ENCODE data around the gene CLIP1.
"Not testable (repeated sequence)": the region's sequence is repeated elsewhere in the genome, so short reads cannot be mapped to it uniquely, and the experiment has no call there.

- TF ChIP-seq, protein P1, sequence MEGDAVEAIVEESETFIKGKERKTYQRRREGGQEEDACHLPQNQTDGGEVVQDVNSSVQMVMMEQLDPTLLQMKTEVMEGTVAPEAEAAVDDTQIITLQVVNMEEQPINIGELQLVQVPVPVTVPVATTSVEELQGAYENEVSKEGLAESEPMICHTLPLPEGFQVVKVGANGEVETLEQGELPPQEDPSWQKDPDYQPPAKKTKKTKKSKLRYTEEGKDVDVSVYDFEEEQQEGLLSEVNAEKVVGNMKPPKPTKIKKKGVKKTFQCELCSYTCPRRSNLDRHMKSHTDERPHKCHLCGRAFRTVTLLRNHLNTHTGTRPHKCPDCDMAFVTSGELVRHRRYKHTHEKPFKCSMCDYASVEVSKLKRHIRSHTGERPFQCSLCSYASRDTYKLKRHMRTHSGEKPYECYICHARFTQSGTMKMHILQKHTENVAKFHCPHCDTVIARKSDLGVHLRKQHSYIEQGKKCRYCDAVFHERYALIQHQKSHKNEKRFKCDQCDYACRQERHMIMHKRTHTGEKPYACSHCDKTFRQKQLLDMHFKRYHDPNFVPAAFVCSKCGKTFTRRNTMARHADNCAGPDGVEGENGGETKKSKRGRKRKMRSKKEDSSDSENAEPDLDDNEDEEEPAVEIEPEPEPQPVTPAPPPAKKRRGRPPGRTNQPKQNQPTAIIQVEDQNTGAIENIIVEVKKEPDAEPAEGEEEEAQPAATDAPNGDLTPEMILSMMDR (IDR thresholded peaks at IDR 0.05; ENCODE audit: low read depth, low read length, poor library complexity, severe bottlenecking), result not testable (repeated sequence)
- not testable (repeated sequence) for TF ChIP-seq EZH2phosphoT487 (IDR thresholded peaks at IDR 0.05; ENCODE audit: borderline replicate concordance, low read length)
These were observed 16.4 kb upstream of the CLIP1 start for GRCh38 chr12:122438822-122439221.
